Smooth muscle cell (in vitro differentiated cells): Measurements from ENCODE around the gene SMIM17. TPM values are rescaled to one million over a fixed set of nuclear protein-coding genes. Genes with fewer than 3 reads are reported as not detected.

Source experiments
- DNase-seq: peaks from one replicate; lab custom pipeline; 2025; ENCODE audit not compliant: unreplicated experiment; lab: John Stamatoyannopoulos, UW
- H2AFZ ChIP-seq: fragments of 200-600 bp; sonication (generic); 2 replicates; pipeline ENCODE4 v1.6.0; 2016; ENCODE audit warnings: antibody characterized with exemption, low read depth, mild to moderate bottlenecking
- H3F3A ChIP-seq: fragments of 200-600 bp; sonication (generic); 2 replicates; pipeline ENCODE4 v1.6.0; 2017; ENCODE audit warnings: antibody characterized with exemption, low read depth
- H3K27ac ChIP-seq: fragments of 200-600 bp; sonication (generic); 2 replicates; pipeline ENCODE4 v1.5.1; 2016; ENCODE audit warnings: low read depth, mild to moderate bottlenecking
- H3K27me3 ChIP-seq: fragments of 200-600 bp; sonication (generic); 2 replicates; pipeline ENCODE4 v1.6.1; 2016; ENCODE audit warnings: low read depth, mild to moderate bottlenecking
- H3K36me3 ChIP-seq: fragments of 200-600 bp; sonication (generic); 2 replicates; pipeline ENCODE4 v1.5.1; 2016; ENCODE audit warnings: low read depth
- H3K4me1 ChIP-seq: fragments of 200-600 bp; sonication (generic); 2 replicates; pipeline ENCODE4 v1.5.1; 2016; ENCODE audit warnings: low read depth
- H3K4me2 ChIP-seq: fragments of 200-600 bp; sonication (generic); 2 replicates; pipeline ENCODE4 v1.6.0; 2016; ENCODE audit warnings: mild to moderate bottlenecking
- H3K4me3 ChIP-seq: fragments of 200-600 bp; sonication (generic); 2 replicates; pipeline ENCODE4 v1.5.1; 2016; ENCODE audit warnings: mild to moderate bottlenecking
- H3K79me2 ChIP-seq: fragments of 200-600 bp; sonication (generic); 2 replicates; pipeline ENCODE4 v1.6.0; 2016; ENCODE audit warnings: low read depth, mild to moderate bottlenecking
- H3K9ac ChIP-seq: fragments of 200-600 bp; sonication (generic); 2 replicates; pipeline ENCODE4 v1.6.0; 2016; ENCODE audit warnings: low read depth
- H3K9me3 ChIP-seq: fragments of 200-600 bp; sonication (generic); replicated peaks from 2 replicates; pipeline ENCODE4 v1.5.1; 2016; ENCODE audit warnings: low read depth
- H4K20me1 ChIP-seq: fragments of 200-600 bp; sonication (generic); 2 replicates; pipeline ENCODE4 v1.6.0; 2016; ENCODE audit warnings: low read depth
- WGBS: methylation state at CpG from one replicate; pipeline ENCODE4 v1.1.7; 2016; ENCODE audit warnings: low lambda C conversion rate; 5-methylcytosine and 5-hydroxymethylcytosine counted together
- polyA plus RNA-seq: library from polyadenylated mRNA; unstranded; fragments of >200 nt; fragmentation: Nextera tagmentation; extraction: Ambion mirVana; gene quantifications from 2 replicates; pipeline ENCODE4 v1.2.1, GENCODE V29; 2016
- total RNA-seq: library from RNA; depleted of rRNA; stranded (reverse); fragments of >200 nt; gene quantifications from 2 replicates; pipeline ENCODE4 v1.2.3, GENCODE V29; 2014
- TF ChIP-seq, protein P1 (sequence below): fragments of 200-600 bp; sonication (generic); IDR thresholded peaks from 2 replicates; pipeline ENCODE4 v1.5.1; 2017; ENCODE audit warnings: borderline replicate concordance, mild to moderate bottlenecking, antibody characterized with exemption; ENCODE audit not compliant: insufficient read depth, poor library complexity, severe bottlenecking

The SMIM17 gene
- total RNA-seq (0.63 and 1.7 TPM in 2 replicates), polyA plus RNA-seq (0.56 and 0.94 TPM in 2 replicates)

DNA sequence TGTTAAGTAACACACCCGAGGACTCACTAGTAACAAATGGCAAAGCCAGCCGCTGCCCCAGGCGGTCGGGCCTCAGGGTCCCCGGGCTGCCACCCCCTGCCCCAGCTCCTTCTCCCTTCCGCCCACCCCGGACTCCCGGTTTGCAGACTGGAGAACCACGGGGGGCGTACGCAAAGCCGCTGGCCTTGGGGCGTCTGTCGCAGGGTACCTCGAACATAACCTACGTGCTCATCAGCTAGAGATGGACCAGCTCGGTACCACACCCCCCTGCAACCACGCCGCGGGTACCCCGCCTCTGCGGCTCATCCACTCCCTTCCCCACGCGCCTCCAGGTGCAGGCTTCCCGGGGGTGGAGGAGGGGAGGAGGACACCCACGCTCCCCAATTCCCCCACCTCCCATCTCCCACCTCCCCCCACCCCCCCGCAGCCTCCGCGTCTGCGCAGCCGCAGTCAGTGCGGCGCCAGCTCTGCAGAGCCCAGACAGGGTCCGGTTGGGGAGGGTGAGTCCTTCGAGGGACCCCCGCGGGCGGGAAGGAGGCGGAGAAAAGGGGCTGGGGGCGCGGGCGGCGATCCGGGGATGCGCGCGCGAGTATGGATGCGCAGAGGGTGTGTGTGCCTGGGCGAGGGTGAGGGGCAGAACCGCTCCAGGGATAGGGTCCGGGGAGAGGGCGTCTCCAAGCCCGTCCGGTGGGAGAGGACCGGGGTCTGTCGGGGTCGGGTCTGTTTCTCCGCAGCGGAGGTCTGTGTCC lies at the start of gene SMIM17:
SMIM17 (plus strand) TSS at position 449 of the 749 bp plus-strand sequence. CDS start 2,509 bp downstream, outside the sequence.
- TF ChIP-seq, protein P1, sequence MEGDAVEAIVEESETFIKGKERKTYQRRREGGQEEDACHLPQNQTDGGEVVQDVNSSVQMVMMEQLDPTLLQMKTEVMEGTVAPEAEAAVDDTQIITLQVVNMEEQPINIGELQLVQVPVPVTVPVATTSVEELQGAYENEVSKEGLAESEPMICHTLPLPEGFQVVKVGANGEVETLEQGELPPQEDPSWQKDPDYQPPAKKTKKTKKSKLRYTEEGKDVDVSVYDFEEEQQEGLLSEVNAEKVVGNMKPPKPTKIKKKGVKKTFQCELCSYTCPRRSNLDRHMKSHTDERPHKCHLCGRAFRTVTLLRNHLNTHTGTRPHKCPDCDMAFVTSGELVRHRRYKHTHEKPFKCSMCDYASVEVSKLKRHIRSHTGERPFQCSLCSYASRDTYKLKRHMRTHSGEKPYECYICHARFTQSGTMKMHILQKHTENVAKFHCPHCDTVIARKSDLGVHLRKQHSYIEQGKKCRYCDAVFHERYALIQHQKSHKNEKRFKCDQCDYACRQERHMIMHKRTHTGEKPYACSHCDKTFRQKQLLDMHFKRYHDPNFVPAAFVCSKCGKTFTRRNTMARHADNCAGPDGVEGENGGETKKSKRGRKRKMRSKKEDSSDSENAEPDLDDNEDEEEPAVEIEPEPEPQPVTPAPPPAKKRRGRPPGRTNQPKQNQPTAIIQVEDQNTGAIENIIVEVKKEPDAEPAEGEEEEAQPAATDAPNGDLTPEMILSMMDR = no peak
- Histone ChIP-seq H3K4me2 (no peak within 1 kb of the TSS), H3K27ac (no peak within 1 kb of the TSS), H3K9me3 (no peaks in the 10 kb centered on the region), H3K4me1 (no peaks in the 10 kb centered on the region), H3K4me3 (no peak within 1 kb of the TSS), H3K79me2 (no peaks in the 10 kb centered on the region), H3F3A (no peaks in the 10 kb centered on the region), H3K36me3 (no peaks in the 10 kb centered on the region), H2AFZ (no peak within 1 kb of the TSS), H4K20me1 (no peaks in the 10 kb centered on the region), H3K27me3 (no peaks in the 10 kb centered on the region), H3K9ac (no peak within 1 kb of the TSS)
- 94% methylated on average over 39 of the region's 60 CpGs for WGBS
- DNase-seq = no peak

DNA sequence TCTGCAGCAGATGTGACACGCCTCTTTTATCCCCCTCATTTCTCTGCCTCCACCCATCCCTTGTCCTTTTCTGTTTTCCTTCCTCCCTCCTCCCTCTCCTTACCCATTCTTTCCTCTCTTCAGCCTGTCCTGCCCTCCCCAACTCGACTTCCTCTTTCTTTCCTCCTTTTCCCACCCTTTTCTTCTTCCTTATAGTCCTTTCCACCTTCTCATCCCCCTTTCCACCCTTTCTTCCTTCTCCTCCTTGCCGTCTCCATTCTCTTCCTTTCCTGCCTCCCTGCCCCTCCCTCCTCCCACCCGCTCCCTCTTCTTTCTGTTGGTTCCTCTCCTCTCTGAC lies 48.5 kb upstream of the SMIM17 start:
- no peak for DNase-seq
- no peak overlapping the region for H3K27ac ChIP-seq
- no peaks in the 10 kb centered on the region for H3F3A ChIP-seq
- H3K36me3 ChIP-seq = no peaks in the 10 kb centered on the region
- no peaks in the 10 kb centered on the region for H4K20me1 ChIP-seq
- H3K27me3 ChIP-seq = no peaks in the 10 kb centered on the region
- TF ChIP-seq, protein P1 = no peak
- H3K9me3 ChIP-seq = no peaks in the 10 kb centered on the region
- no peak overlapping the region for H3K9ac ChIP-seq
- H2AFZ ChIP-seq = peak overlapping the region; percentile 95
- H3K4me3 ChIP-seq = peak overlapping the region; percentile 99
- WGBS = 80% methylated on average over 4 of the region's 4 CpGs
- H3K4me1 ChIP-seq = no peaks in the 10 kb centered on the region
- H3K79me2 ChIP-seq = peaks cover 44% of the 10 kb centered on the region
- peak overlapping the region; percentile 91 for H3K4me2 ChIP-seq

DNA sequence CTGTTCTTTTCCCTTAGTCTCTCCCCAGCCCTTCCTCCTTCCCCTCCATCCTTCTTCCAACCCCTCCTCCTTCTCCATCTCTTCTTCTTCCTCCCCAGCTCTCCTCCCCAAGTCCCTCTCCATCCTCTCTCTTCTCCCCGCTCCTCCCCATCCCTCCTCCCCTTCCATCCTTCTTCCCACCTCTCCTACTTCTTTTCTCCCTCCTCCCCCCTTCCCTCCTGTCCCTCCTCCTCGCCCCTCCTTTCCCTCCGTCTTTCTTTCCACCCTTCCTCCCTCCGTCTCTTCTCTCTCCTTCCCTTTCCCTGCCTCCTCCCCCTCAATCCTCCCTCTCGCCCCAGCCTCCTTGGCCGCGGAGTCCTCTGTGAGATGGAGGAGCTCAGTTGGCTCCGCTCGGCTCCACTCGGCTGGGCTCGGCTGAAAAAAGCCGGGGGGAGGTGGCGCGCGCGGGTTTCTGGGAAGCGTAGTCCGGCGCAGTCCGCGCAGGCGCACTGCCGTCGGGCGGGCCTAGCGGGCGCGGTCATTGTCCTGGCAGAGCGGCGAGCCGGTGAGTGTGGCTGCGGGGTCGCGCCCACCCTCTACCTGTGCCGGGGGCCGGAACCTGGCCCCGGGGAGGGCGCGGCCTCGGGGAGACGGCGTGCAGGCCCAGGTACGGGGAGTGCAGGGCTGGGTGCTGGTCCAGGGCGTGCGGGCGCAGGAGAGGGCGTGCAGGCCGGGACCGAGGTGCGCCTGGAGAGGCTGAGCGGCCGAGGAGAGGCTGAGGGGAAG lies 48.0 kb upstream of the SMIM17 start, which contains the start of gene ZNF71:
ZNF71 (plus strand) TSS at position 520 of the 765 bp plus-strand sequence. CDS start 6,257 bp downstream, outside the sequence.
- Histone ChIP-seq H2AFZ (peak within 1 kb of the TSS; percentile 95), H3K4me3 (peak within 1 kb of the TSS; percentile 99), H3K27me3 (no peaks in the 10 kb centered on the region), H3K4me1 (no peaks in the 10 kb centered on the region), H3K9ac (peak within 1 kb of the TSS; percentile 85), H3K79me2 (peaks cover 49% of the 10 kb centered on the region), H3K27ac (no peak within 1 kb of the TSS), H3K4me2 (peak within 1 kb of the TSS; percentile 91), H4K20me1 (no peaks in the 10 kb centered on the region), H3K36me3 (no peaks in the 10 kb centered on the region), H3F3A (no peaks in the 10 kb centered on the region), H3K9me3 (no peaks in the 10 kb centered on the region)
- WGBS = 1% methylated on average over 45 of the region's 52 CpGs
- TF ChIP-seq, protein P1 = no peak
- peak; percentile 64 for DNase-seq
